Thyroid gland (tissue), 4 donors: ENCODE measurements around the gene SNIP1.

ENCODE experiments used
- CTCF ChIP-seq, 6 experiments: fragments of 200-600 bp in 3 of 6; fragments of 450-650 bp in 3 of 6; sonication (generic) in 3 of 6; IDR thresholded peaks; one replicate each; pipeline ENCODE4 v1.5.1; 2016 to 2019; ENCODE audit warnings: antibody characterized with exemption in 6 of 6, mild to moderate bottlenecking in 2 of 6, inconsistent platforms in 1 of 6, moderate library complexity in 1 of 6
- POLR2A ChIP-seq, 2 donors: fragments of 450-650 bp; IDR thresholded peaks; one replicate each; pipeline ENCODE4 v1.6.1; 2017; ENCODE audit warnings: antibody characterized with exemption in 2 of 2, mild to moderate bottlenecking in 2 of 2, moderate library complexity in 1 of 2

- TF ChIP-seq CTCF (IDR thresholded peaks at IDR 0.05) (no peak), POLR2A (IDR thresholded peaks at IDR 0.05) (no peak)
Observed at GRCh38 chr1:37570528-37571334, 16.6 kb upstream of the SNIP1 start.
